ENCODE data around the gene MYO18B. TPM values are rescaled to one million over a fixed set of nuclear protein-coding genes. Genes with fewer than 3 reads are reported as not detected.

MYO18B gene
- total RNA-seq, 2 experiments from 2014 or later = 3.6 to 6.1 TPM

DNA sequence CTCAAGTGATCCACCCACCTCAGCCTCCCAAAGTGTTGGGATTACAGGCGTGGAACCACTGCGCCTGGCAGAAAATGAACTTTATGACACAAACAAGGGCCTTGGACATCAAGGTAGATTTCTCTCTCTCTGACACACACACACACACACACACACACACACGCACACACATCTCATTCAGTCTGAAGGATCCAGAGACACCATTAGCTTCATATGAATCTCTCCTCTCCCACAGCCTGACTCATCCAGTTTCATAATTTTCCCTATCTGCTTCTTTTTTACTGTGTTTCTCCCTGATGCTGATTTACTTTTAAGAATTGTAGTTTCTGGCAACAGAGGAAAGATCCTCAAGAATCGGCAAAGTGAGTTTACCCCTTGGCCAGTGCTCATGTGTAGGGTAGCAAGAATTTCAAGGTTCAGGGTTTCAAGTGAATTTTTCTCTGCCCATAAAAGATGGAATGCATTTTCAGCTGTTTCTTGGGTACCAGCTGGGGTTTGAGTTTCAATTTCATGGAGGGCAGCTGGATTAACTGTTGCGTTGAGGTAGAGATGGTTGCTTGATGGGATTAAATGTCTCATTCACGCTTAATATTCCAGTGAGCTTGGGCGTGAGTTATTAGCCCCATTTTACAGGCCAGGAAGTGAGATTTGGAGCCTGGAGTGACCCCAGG, 3.5 kb downstream of the MYO18B start:
- ATAC-seq (no peak), DNase-seq (no peak)
- Mint-ChIP-seq H3K27ac (peak overlapping the region; percentile 65), H3K9me3 (ENCODE audit: low read depth) (no peaks in the 10 kb centered on the region), H3K27me3 (no peaks in the 10 kb centered on the region), H3K4me3 (no peak overlapping the region), H3K36me3 (peaks cover 49% of the 10 kb centered on the region), H3K4me1 (peaks cover 71% of the 10 kb centered on the region)
- CTCF ChIA-PET = interaction anchor here (0.8 to 3.2 kb wide), 3 partner anchors 8 to 298 kb away, joined by 3 to 14 read pairs (median 11); no protein-coding TSS in a partner anchor

DNA sequence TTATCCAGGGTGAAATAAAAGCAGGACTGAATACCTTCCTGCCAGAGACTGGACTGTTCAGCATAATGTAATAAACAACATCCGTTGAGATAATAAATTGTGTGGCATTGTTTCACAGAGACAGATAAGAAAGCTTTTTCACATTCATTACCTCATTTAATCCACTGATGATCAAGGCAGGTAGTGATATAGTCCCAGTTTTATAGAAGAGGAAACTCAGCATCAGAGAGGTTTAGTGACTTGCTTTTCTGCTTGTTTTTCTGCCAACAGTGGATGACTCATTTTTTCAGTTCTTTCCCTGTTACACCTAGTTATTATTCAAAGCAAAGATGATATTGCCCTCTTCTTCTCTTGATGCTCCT, 4.0 kb downstream of the MYO18B start:
- Mint-ChIP-seq H3K27me3 (no peaks in the 10 kb centered on the region), H3K4me1 (peaks cover 74% of the 10 kb centered on the region), H3K27ac (peak overlapping the region; percentile 65), H3K4me3 (no peak overlapping the region), H3K9me3 (ENCODE audit: low read depth) (no peaks in the 10 kb centered on the region), H3K36me3 (peaks cover 49% of the 10 kb centered on the region)
- CTCF ChIA-PET = interaction anchor here (0.8 to 3.2 kb wide), 3 partner anchors 9 to 299 kb away, joined by 3 to 14 read pairs (median 11); no protein-coding TSS in a partner anchor
- ATAC-seq (no peak), DNase-seq (no peak)

DNA sequence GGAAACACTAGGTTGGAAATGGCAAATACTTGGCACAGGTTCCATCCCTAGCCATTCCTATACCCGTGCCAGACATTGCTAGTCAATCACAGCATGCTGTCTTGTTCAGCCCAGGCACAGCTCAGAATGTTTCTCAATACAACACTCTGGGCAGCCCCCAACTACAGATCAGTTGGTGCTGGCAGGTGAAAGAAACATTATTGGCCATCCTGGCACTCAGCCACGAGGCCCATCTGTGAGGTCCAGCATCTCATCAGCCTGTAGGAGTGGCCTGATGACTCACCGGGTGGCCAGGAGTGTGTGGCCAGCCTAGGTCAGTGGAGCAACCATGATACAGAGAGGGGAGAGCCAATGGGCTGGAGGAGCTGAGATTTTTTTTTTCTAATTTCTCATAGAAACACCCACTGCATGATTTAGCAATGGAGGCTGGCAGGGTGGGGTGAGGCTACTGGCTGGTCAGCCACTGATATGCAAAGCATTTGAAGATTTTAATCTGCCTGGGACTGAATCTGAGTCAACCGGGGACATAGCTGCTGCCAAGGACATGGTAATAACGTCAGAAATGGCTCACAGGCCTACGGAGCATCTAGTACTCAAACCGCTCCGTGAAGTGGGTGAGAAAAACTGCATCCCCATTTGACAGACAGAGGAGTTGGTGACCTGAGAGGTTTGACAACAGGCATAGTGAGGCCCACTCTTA, 5.4 kb downstream of the MYO18B start:
- H3K4me3 Mint-ChIP-seq = no peak overlapping the region
- no peak for DNase-seq
- H3K4me1 Mint-ChIP-seq = peaks cover 77% of the 10 kb centered on the region
- CTCF ChIA-PET = interaction anchor here (1.2 to 3.2 kb wide), 3 partner anchors 10 to 26 kb away, joined by 3 to 14 read pairs (median 11); no protein-coding TSS in a partner anchor
- H3K27me3 Mint-ChIP-seq = no peaks in the 10 kb centered on the region
- H3K36me3 Mint-ChIP-seq = peaks cover 51% of the 10 kb centered on the region
- H3K9me3 Mint-ChIP-seq (ENCODE audit: low read depth) = no peaks in the 10 kb centered on the region
- peak overlapping the region; percentile 99 for H3K27ac Mint-ChIP-seq
- ATAC-seq = no peak

DNA sequence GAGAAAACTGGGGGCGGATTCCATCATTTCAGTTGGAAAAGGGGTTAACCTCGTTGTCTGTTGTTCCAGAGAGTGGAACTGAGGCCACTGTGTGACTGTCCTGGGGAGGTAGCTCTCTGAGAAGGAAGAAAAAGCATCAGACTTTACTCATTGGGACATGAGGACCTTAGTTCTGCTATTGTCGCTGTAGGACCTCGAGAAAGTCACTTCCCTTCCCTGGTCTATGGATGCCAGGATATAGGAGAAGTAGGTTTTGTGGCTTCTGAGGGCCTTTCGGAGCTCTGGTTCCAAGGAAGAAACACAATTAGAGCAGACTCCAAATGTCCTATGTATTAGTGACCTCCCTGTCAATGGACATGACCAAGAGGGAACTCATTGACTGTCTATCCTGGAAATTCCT, 6.2 kb downstream of the MYO18B start:
- Mint-ChIP-seq H3K36me3 (peaks cover 48% of the 10 kb centered on the region), H3K27ac (peak overlapping the region; percentile 99), H3K27me3 (no peaks in the 10 kb centered on the region), H3K9me3 (ENCODE audit: low read depth) (no peaks in the 10 kb centered on the region), H3K4me1 (peaks cover 72% of the 10 kb centered on the region), H3K4me3 (no peak overlapping the region)
- CTCF ChIA-PET = interaction anchor here (0.8 to 3.7 kb wide), 4 partner anchors 11 to 25 kb away, joined by 3 to 39 read pairs (median 8); no protein-coding TSS in a partner anchor
- ATAC-seq = no peak
- DNase-seq = no peak

DNA sequence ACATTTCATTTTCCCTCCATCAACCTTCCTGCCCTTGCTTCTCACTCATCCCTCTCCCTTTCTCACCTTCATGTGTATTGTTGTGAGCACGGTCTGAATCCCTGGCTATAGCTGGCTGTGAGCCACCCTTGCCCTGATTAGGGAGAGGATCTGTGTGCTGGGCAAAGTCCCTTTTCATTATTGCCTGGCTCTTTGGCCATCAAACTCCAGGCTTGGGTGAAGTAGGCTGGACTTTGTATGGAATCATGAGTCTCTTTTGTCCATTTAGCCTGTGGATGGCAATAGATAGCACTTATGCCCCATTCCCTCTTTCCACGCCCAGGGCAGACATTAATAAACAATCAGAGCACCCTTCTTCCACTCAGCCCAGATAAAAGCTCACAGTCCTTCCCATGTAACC, 6.7 kb downstream of the MYO18B start:
- Mint-ChIP-seq H3K4me3 (peak overlapping the region; percentile 70), H3K36me3 (peaks cover 50% of the 10 kb centered on the region), H3K9me3 (ENCODE audit: low read depth) (peaks cover 2% of the 10 kb centered on the region), H3K27me3 (no peaks in the 10 kb centered on the region), H3K27ac (peak overlapping the region; percentile 99), H3K4me1 (peaks cover 71% of the 10 kb centered on the region)
- CTCF ChIA-PET = interaction anchor here (0.8 to 3.7 kb wide), 5 partner anchors 8 to 35 kb away, joined by 3 to 39 read pairs (median 3); no protein-coding TSS in a partner anchor
- ATAC-seq (no peak), DNase-seq (no peak)

DNA sequence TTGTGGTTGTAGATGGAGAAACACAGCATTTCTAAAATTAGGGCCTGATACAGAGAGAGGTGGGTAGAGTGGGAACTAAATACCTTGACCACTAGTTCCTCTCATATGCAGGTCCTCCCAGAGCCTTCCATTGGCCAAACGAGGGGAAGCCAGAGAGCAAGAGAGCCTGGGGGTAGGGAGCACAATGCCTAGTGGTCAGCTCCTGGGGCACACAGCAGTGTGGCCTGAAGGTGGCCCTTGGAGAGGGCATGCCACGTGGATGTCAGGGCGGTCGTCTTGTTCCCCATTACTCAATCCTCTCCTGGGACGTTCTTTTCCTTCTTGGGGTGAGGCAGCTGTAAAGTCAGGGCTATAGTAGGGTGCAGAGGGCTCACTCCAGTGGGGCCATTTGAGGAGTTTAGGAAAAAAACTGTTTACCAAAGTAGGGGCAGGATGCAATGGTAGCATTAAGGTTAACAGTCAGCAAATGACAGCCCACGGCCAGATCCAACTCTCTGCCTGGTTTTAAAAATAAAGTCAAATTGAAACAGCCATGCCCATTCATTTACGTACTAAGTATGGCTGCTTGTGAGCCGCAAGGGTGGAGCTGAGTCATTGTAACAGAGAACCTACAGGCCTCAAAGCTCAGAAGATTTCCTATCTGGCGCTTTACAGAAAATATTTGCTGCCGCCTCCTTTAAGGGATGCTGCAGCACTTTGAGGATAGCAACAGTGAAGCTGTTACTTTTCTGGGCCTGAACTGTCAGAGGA, 7.6 kb downstream of the MYO18B start:
- H3K4me3 Mint-ChIP-seq = peak overlapping the region; percentile 70
- peaks cover 54% of the 10 kb centered on the region for H3K36me3 Mint-ChIP-seq
- ATAC-seq = peak; percentile 95
- peaks cover 2% of the 10 kb centered on the region for H3K9me3 Mint-ChIP-seq (ENCODE audit: low read depth)
- peak; percentile 90 for DNase-seq
- H3K27ac Mint-ChIP-seq = peak overlapping the region; percentile 99
- no peaks in the 10 kb centered on the region for H3K27me3 Mint-ChIP-seq
- CTCF ChIA-PET = interaction anchor here (1.1 to 3.7 kb wide), 10 partner anchors 9 to 302 kb away, joined by 3 to 39 read pairs (median 5); no protein-coding TSS in a partner anchor
- H3K4me1 Mint-ChIP-seq = peaks cover 71% of the 10 kb centered on the region

DNA sequence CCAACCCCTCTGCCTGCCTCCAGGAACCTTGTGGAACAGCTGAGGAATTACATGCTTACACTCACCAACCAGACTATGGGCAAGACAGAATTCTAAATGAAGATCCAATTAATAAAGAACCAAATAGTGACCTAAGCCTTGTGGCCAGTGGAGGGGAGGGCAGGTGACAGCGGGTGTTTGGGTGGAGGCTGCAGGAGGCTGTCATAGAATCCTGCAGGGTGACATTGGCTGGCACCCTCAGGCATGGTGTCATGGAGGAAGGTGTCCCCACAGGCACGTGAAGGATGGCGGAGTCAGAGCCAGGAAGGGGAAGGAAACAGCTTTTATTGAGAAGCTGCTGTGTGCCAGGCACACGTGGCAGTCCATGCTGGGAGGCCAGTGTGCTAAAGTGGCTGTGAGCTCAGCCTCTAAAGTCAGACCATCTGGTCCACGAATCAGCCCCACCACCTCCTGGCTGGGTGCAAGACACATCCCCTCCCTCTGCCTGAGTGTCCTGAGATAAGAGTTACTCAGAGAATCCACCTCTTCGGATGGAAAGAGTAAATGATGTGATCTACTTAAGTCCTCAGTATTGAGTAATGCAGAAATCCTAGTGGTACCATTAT, 8.7 kb downstream of the MYO18B start:
- Mint-ChIP-seq H3K36me3 (peaks cover 54% of the 10 kb centered on the region), H3K4me1 (peaks cover 68% of the 10 kb centered on the region), H3K27ac (peak overlapping the region; percentile 99), H3K9me3 (ENCODE audit: low read depth) (peaks cover 2% of the 10 kb centered on the region), H3K27me3 (no peaks in the 10 kb centered on the region), H3K4me3 (peak overlapping the region; percentile 70)
- DNase-seq (no peak), ATAC-seq (no peak)
- CTCF ChIA-PET = interaction anchor here (0.7 to 3.7 kb wide), 9 partner anchors 10 to 303 kb away, joined by 3 to 39 read pairs (median 5); no protein-coding TSS in a partner anchor

DNA sequence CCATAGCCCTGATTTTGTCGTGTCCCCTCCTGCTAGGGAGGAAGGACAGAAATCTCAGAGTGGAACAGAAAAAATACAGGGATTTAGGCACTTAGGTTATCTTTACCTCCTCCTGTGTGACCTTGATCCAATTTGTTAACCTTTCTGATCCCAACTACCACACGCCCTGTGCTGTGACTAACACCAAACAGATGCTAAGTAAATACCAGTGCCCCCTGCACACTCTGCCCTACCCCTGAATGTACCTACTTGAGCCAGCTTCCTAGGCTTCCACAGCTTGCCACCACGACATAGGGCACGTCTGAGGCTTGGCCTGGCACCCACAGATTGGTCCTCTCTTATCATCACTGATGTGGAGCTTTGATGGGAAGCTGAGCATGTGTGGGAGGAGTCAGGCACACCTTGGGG, 9.2 kb downstream of the MYO18B start:
- Mint-ChIP-seq H3K4me3 (peak overlapping the region; percentile 70), H3K4me1 (peaks cover 64% of the 10 kb centered on the region), H3K27me3 (no peaks in the 10 kb centered on the region), H3K36me3 (peaks cover 53% of the 10 kb centered on the region), H3K27ac (peak overlapping the region; percentile 99), H3K9me3 (ENCODE audit: low read depth) (peaks cover 2% of the 10 kb centered on the region)
- DNase-seq (no peak), ATAC-seq (no peak)
- CTCF ChIA-PET = interaction anchor here (0.7 to 3.7 kb wide), 4 partner anchors 11 to 21 kb away, joined by 3 to 39 read pairs (median 22); no protein-coding TSS in a partner anchor

DNA sequence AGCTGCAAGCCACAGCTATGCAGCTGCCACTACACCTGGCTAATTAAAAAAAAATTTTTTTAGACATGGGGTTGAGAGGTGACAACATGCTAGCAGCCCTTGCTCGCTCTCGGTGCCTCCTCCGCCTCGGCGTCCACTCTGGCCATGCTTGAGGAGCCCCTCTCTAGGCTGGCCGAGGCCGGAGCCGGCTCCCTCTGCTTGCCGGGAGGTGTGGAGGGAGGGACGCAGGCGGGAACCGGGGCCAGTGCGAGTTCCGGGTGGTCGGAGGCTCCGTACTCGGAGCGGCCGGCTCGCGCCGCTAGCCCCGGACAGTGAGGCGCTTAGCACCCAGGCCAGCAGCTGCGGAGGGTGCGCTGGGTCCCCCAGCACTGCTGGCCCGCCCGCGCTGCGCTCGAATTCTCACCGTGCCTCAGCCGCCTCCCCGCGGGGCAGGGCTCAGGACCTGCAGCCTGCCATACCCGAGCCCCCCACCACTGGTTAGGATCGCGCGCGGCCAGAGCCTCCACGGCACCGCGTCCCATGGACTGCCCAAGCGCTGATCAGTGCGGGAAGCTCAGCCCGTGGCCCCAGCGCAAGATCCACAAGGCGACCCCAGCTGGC, 10.7 kb downstream of the MYO18B start:
- Mint-ChIP-seq H3K4me1 (peaks cover 57% of the 10 kb centered on the region), H3K36me3 (peaks cover 49% of the 10 kb centered on the region), H3K4me3 (no peak overlapping the region), H3K27ac (no peak overlapping the region), H3K9me3 (ENCODE audit: low read depth) (peaks cover 2% of the 10 kb centered on the region), H3K27me3 (no peaks in the 10 kb centered on the region)
- no peak for DNase-seq
- CTCF ChIA-PET = interaction anchor here (1.3 kb wide), 1 partner anchor 50 kb away, joined by 3 read pairs; no protein-coding TSS in a partner anchor
- ATAC-seq = no peak

DNA sequence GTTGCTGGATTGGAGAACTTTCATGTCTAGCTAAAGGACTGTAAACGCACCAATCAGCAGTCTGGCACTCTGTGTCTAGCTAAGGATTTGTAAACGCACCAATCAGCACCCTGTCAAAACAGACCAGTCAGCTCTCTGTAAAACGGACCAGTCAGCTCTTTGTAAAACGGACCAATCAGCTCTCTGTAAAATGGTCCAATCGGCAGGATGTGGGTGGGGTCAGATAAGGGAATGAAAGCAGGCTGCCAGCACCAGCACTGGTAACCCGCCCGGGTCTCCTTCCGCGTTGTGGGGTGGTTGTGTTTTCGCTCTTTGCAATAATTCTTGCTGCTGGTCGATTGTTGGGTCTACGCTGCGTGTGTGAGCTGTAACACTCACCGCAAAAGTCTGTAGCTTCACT, 11.3 kb downstream of the MYO18B start:
- DNase-seq (no peak), ATAC-seq (no peak)
- H3K27me3 Mint-ChIP-seq = no peaks in the 10 kb centered on the region
- CTCF ChIA-PET = interaction anchor here (1.3 kb wide), 1 partner anchor 50 kb away, joined by 3 read pairs; no protein-coding TSS in a partner anchor
- peaks cover 2% of the 10 kb centered on the region for H3K9me3 Mint-ChIP-seq (ENCODE audit: low read depth)
- no peak overlapping the region for H3K4me3 Mint-ChIP-seq
- H3K4me1 Mint-ChIP-seq = peaks cover 55% of the 10 kb centered on the region
- H3K36me3 Mint-ChIP-seq = peaks cover 49% of the 10 kb centered on the region
- H3K27ac Mint-ChIP-seq = no peak overlapping the region

DNA sequence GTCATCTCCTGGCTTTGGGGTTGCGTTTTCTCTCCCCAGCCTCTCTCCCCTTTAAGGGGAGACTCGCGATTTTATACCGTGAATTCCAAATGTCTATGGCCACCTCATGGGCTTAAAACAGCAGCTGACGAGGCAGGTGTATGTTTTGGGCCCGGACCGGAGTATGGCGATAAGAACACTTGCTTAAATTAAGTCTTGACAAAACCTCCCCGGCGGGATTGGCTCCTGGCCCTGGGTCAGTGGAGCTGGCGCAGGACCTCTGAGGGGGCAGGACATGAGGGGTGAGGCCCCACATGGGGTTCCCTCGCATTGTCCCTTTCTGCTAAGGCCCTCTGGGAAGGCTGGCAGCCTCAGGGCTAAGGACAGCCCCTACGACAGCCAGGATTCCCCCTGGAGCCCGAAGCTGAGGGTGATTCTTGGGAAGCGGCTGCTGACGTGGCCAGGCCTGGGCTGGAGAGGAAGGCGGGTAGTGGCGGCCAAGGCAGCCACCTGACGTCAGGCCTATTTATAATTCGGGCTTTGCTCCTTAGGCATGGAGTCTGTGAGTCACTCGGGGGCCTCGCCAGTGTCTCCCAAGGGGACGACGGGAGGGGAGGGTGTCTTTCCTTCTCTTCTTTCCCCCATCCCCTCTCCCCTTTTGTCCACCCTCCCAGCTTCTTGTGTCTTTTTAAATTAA, 12.7 kb downstream of the MYO18B start:
- H3K4me1 Mint-ChIP-seq = peaks cover 49% of the 10 kb centered on the region
- H3K36me3 Mint-ChIP-seq = peaks cover 38% of the 10 kb centered on the region
- H3K4me3 Mint-ChIP-seq = no peak overlapping the region
- CTCF ChIA-PET = interaction anchor here (0.6 kb wide), 1 partner anchor 13 kb away, joined by 3 read pairs; the partner anchor contains the start of gene MYO18B
- H3K27me3 Mint-ChIP-seq = no peaks in the 10 kb centered on the region
- DNase-seq = no peak
- ATAC-seq = no peak
- H3K9me3 Mint-ChIP-seq (ENCODE audit: low read depth) = peaks cover 2% of the 10 kb centered on the region
- H3K27ac Mint-ChIP-seq = no peak overlapping the region

DNA sequence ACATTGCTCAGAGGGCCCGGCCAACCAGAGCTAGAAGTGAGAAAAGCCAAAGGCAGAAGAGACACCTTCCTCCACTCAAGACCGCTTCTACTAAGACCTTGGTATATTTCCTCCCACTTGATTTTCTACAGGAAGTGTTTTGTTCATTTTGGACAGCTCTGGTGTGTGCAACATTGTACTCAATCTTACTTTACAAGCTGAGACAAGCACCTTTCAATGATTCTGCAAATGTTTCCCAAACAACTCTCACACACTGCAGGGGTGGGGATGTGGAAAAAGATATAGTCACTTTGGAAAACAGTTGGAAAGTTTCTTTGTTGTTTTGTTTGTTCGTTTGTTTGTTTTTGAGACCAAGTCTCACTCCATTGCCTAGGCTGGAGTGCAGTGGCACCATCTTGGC, 15.7 kb downstream of the MYO18B start:
- CTCF ChIA-PET = interaction anchor here (0.9 to 1.6 kb wide), 4 partner anchors 10 to 295 kb away, joined by 3 to 5 read pairs (median 3); no protein-coding TSS in a partner anchor
- peaks cover 40% of the 10 kb centered on the region for H3K4me1 Mint-ChIP-seq
- peaks cover 2% of the 10 kb centered on the region for H3K9me3 Mint-ChIP-seq (ENCODE audit: low read depth)
- DNase-seq = no peak
- peak; percentile 39 for ATAC-seq
- peak overlapping the region; percentile 70 for H3K27ac Mint-ChIP-seq
- peaks cover 20% of the 10 kb centered on the region for H3K36me3 Mint-ChIP-seq
- H3K27me3 Mint-ChIP-seq = no peaks in the 10 kb centered on the region
- H3K4me3 Mint-ChIP-seq = no peak overlapping the region
